HepG2 (cell line): ENCODE data around the gene PRDM7. TPM values are rescaled to one million over a fixed set of nuclear protein-coding genes. Genes with fewer than 3 reads are reported as not detected.

Experiments
- AGO1 ChIP-seq: fragments of 200-400 bp; formaldehyde crosslinking; IDR thresholded peaks from 2 replicates; pipeline ENCODE4 v1.6.1; 2017; ENCODE audit warnings: mild to moderate bottlenecking, low read depth, low read length, moderate library complexity; ENCODE audit not compliant: poor library complexity, severe bottlenecking
- ATAD3A ChIP-seq: sonication (generic); formaldehyde crosslinking; IDR thresholded peaks from 2 replicates; pipeline ENCODE4 v1.4.0; 2020; ENCODE audit warnings: missing genetic modification reagents
- FUBP1 ChIP-seq: sonication (generic); formaldehyde crosslinking; IDR thresholded peaks from 2 replicates; pipeline ENCODE4 v1.5.1; 2020; ENCODE audit warnings: missing genetic modification reagents, mild to moderate bottlenecking, borderline replicate concordance
- GLMP ChIP-seq: sonication (generic); formaldehyde crosslinking; IDR thresholded peaks from 2 replicates; pipeline ENCODE4 v1.9.0; 2021; ENCODE audit warnings: missing genetic modification reagents, mild to moderate bottlenecking, borderline replicate concordance
- GZF1 ChIP-seq: sonication (generic); formaldehyde crosslinking; IDR thresholded peaks from 2 replicates; pipeline ENCODE4 v1.5.1; 2020; ENCODE audit warnings: mild to moderate bottlenecking, missing genetic modification reagents
- KDM5A ChIP-seq: fragments of 200-600 bp; sonication (generic); IDR thresholded peaks from 2 replicates; pipeline ENCODE4 v1.7.0; 2018; ENCODE audit warnings: antibody characterized with exemption, mild to moderate bottlenecking, low read length, borderline replicate concordance
- KLF15 ChIP-seq: sonication (generic); formaldehyde crosslinking; IDR thresholded peaks from 2 replicates; pipeline ENCODE4 v1.8.1; 2023; ENCODE audit warnings: borderline replicate concordance, mild to moderate bottlenecking, inconsistent platforms, missing genetic modification reagents, mixed read lengths
- MLXIP ChIP-seq: sonication (generic); formaldehyde crosslinking; IDR thresholded peaks from 2 replicates; pipeline ENCODE4 v1.9.0; 2021; ENCODE audit warnings: missing genetic modification reagents, borderline replicate concordance
- NR0B2 ChIP-seq: sonication (generic); formaldehyde crosslinking; IDR thresholded peaks from 2 replicates; pipeline ENCODE4 v1.4.0; 2020; ENCODE audit warnings: mild to moderate bottlenecking, missing genetic modification reagents
- SMAD9 ChIP-seq: sonication (generic); formaldehyde crosslinking; IDR thresholded peaks from 2 replicates; pipeline ENCODE4 v1.5.1; 2020; ENCODE audit warnings: mild to moderate bottlenecking, missing genetic modification reagents
- ZKSCAN5 ChIP-seq: sonication (generic); formaldehyde crosslinking; IDR thresholded peaks from 2 replicates; pipeline ENCODE4 v1.5.1; 2020; ENCODE audit warnings: mild to moderate bottlenecking, missing genetic modification reagents
- ZKSCAN8 ChIP-seq: IDR thresholded peaks from 2 replicates; pipeline ENCODE4 v1.6.1; 2016; ENCODE audit warnings: borderline replicate concordance, missing genetic modification reagents, missing compliant biosample characterization
- ZNF160 ChIP-seq: sonication (generic); formaldehyde crosslinking; IDR thresholded peaks from 2 replicates; pipeline ENCODE4 v1.8.0; 2022; ENCODE audit warnings: mild to moderate bottlenecking, inconsistent platforms, missing genetic modification reagents
- ZNF235 ChIP-seq: sonication (generic); formaldehyde crosslinking; IDR thresholded peaks from 2 replicates; pipeline ENCODE4 v1.8.1; 2023; ENCODE audit warnings: mild to moderate bottlenecking, missing genetic modification reagents, borderline replicate concordance
- ZNF292 ChIP-seq: sonication (generic); formaldehyde crosslinking; IDR thresholded peaks from 2 replicates; pipeline ENCODE4 v1.8.1; 2022; ENCODE audit warnings: mild to moderate bottlenecking, low read depth, missing genetic modification reagents, borderline replicate concordance
- ZNF326 ChIP-seq: sonication (generic); formaldehyde crosslinking; IDR thresholded peaks from 2 replicates; pipeline ENCODE4 v1.4.0; 2020; ENCODE audit warnings: missing genetic modification reagents, borderline replicate concordance
- ZNF430 ChIP-seq: sonication (generic); formaldehyde crosslinking; IDR thresholded peaks from 2 replicates; pipeline ENCODE4 v1.9.0; 2021; ENCODE audit warnings: mild to moderate bottlenecking, missing genetic modification reagents
- ZNF557 ChIP-seq: sonication (generic); formaldehyde crosslinking; IDR thresholded peaks from 2 replicates; pipeline ENCODE4 v1.4.0; 2020; ENCODE audit warnings: missing genetic modification reagents
- ZNF558 ChIP-seq: sonication (generic); formaldehyde crosslinking; IDR thresholded peaks from 2 replicates; pipeline ENCODE4 v1.9.0; 2022; ENCODE audit warnings: mild to moderate bottlenecking, missing genetic modification reagents, borderline replicate concordance
- ZNF563 ChIP-seq: sonication (generic); formaldehyde crosslinking; IDR thresholded peaks from 2 replicates; pipeline ENCODE4 v1.8.0; 2022; ENCODE audit warnings: mild to moderate bottlenecking, moderate library complexity, missing genetic modification reagents
- ZNF577 ChIP-seq: sonication (generic); formaldehyde crosslinking; IDR thresholded peaks from 2 replicates; pipeline ENCODE4 v1.4.0; 2020; ENCODE audit warnings: mild to moderate bottlenecking, low read depth, missing genetic modification reagents, borderline replicate concordance
- ZNF652 ChIP-seq: IDR thresholded peaks from 2 replicates; pipeline ENCODE4 v1.6.1; 2016; ENCODE audit warnings: low read depth, borderline replicate concordance
- ZNF788 ChIP-seq: sonication (generic); formaldehyde crosslinking; IDR thresholded peaks from 2 replicates; pipeline ENCODE4 v1.5.0; 2020; ENCODE audit warnings: mild to moderate bottlenecking, missing genetic modification reagents, borderline replicate concordance
- polyA plus RNA-seq, 8 experiments: library from polyadenylated mRNA; depleted of rRNA in 3 of 8; stranded (reverse) in 7 of 8; unstranded in 1 of 8; fragments of >200 nt; fragmentation: Illumina TruSeq in 4 of 8; extraction: Trizol in 4 of 8; gene quantifications; 2 replicates each; pipeline versions ENCODE4 v1.2.1 to v1.2.3, GENCODE V29; 2011 to 2016; ENCODE audit warnings: low read depth in 4 of 8, missing spikeins in 1 of 8, mixed read lengths in 1 of 8; ENCODE audit not compliant: insufficient read depth in 1 of 8
- total RNA-seq, 5 experiments: library from RNA; depleted of rRNA; stranded (reverse); fragments of >200 nt; fragmentation: Illumina TruSeq; extraction: Trizol; gene quantifications; 2 replicates each; pipeline ENCODE4 v1.2.3, GENCODE V29; 2016; ENCODE audit warnings: low read depth in 1 of 5

The PRDM7 gene
- total and polyA plus RNA-seq, 2 of the 13 experiments (the other 11 are each of a cell fraction or from before 2014, with no cell fraction given), result not detected

GRCh38 chr16:90046971-90047713, 30.0 kb downstream of the PRDM7 start (continued):
- no peak for TF ChIP-seq ZNF577
- TF ChIP-seq MLXIP (CRISPR knock-in tag), result no peak
- TF ChIP-seq ZNF563, result peak; percentile 66
- 0 out of 2 replicates have a peak, but pooled peaks have one; percentile 34 for TF ChIP-seq ZNF160 (CRISPR knock-in tag)
- peak; percentile 82; the same call in 1 of the 2 replicates for TF ChIP-seq ZNF558 (CRISPR knock-in tag)
- peak; percentile 35; the same call in 1 of the 2 replicates for TF ChIP-seq ZKSCAN5 (CRISPR knock-in tag)
- TF ChIP-seq GZF1 (CRISPR knock-in tag), result no peak
- TF ChIP-seq GLMP (CRISPR knock-in tag), result no peak
- no peak for TF ChIP-seq ZNF652 (CRISPR knock-in tag)
- no peak; the same call in 1 of the 2 replicates for TF ChIP-seq ZNF326 (CRISPR knock-in tag)
- TF ChIP-seq ZNF430 (CRISPR knock-in tag), result peak; percentile 30; the same call in 1 of the 2 replicates
- TF ChIP-seq ATAD3A (CRISPR knock-in tag), result no peak
- TF ChIP-seq ZKSCAN8 (CRISPR knock-in tag), result no peak
- TF ChIP-seq NR0B2 (CRISPR knock-in tag), result peak; percentile 69
- TF ChIP-seq ZNF292 (CRISPR knock-in tag), result peak; percentile 28; the same call in 1 of the 2 replicates
- TF ChIP-seq ZNF557 (CRISPR knock-in tag), result no peak
- no peak for TF ChIP-seq AGO1
- TF ChIP-seq ZNF235, result no peak; the same call in 1 of the 2 replicates
- TF ChIP-seq FUBP1 (CRISPR knock-in tag), result 0 out of 2 replicates have a peak, but pooled peaks have one; percentile 72
- no peak for TF ChIP-seq KLF15
- no peak for TF ChIP-seq SMAD9 (CRISPR knock-in tag)
- TF ChIP-seq ZNF788 (CRISPR knock-in tag), result peak; percentile 86
- TF ChIP-seq KDM5A, result no peak
